Activated CD4-positive, alpha-beta T cell treated with anti-CD3 and anti-CD28 coated beads, Interleukin-2, amount 50 U/mL, for 1 hour (primary cell): ENCODE results near the gene PACRG.

Experiments
- DNase-seq: peaks from one replicate; pipeline ENCODE4 v3.0.0-alpha.2; 2020

The PACRG gene

GRCh38 chr6:163152701-163153100 is 424.9 kb downstream of the PACRG start:
- no peak for DNase-seq

DNA sequence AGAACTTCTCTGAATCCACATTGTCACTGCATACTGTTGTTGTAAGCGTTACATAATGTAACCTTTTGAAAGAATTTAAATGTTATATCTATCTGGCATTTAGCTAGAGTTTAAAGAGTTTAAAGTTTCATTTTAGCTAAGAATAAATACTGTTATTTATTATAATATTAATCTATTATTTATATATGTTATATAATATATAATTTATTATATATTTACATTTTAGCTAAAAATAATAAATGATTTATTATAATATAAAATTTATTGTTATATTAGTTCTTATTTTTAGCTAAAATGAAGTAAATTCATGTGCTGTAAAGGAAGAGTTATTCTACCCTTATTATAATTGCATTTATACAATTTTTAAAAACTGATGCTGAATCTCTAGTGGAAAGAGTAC is 431.3 kb downstream of the PACRG start:
- DNase-seq = no peak

DNA sequence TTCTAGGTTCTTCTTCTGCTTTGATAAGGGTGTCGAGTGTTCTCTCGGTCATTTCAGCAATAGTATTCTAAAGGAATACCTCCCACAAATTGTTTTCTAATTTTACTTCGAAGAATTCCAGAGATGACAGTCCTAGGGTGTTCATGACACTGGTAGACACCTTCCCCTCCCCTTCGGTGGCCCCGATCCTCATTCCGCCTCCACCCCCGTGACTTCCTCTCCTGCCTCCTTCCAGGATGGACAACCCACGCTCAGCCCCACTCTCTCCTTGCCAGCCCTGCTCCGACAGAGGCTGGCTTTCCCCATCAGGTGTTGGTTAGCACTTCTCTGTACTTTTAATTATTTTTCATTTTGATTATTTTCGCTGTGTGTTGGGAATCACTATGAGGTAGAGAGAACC is 431.9 kb downstream of the PACRG start:
- DNase-seq = no peak

GRCh38 chr6:163162007-163162873 is 434.5 kb downstream of the PACRG start:
- DNase-seq = no peak

- no peak for DNase-seq
These were observed 435.1 kb downstream of the PACRG start for GRCh38 chr6:163162874-163163213.

DNA sequence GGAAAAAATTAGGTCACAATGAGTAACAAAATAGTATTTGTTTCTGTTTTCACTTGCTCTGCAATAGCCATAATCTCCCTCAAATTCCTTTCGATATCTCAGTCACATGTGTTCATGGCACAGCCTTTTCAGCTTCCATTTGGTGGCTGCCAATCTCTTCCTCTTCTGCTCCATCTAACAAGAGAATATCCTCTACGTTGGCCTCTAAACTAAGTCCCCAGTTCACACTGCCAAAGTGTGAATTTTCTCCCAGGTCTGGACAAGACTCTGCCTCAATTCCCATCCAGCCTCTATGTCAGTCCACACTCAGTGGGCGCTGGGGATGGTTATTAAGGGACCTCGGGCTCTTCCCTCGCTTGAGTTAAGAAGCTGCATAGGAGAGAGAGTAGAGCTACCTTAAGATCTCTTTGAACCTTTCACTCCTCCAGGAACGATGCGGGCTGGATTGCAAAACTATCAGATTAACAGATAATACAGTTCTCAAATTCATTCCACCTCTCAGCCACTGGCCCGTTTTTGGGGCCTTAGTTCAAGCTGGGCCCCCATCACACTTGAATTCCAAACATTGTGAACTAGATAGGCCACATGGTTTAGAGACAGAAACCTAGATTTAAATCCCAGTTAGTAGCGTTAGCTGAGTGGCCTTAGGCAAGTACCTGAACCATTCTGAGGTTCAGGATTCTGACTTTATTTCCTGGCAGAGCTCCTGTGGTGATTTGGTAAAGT is 436.6 kb downstream of the PACRG start:
- no peak for DNase-seq

GRCh38 chr6:163165155-163165910 is 437.6 kb downstream of the PACRG start:
- DNase-seq = no peak

- no peak for DNase-seq
These were observed 438.1 kb downstream of the PACRG start for GRCh38 chr6:163165922-163166321.

GRCh38 chr6:163166507-163166906 is 438.7 kb downstream of the PACRG start:
- DNase-seq = no peak

GRCh38 chr6:163169521-163169920 is 441.7 kb downstream of the PACRG start:
- no peak for DNase-seq

DNA sequence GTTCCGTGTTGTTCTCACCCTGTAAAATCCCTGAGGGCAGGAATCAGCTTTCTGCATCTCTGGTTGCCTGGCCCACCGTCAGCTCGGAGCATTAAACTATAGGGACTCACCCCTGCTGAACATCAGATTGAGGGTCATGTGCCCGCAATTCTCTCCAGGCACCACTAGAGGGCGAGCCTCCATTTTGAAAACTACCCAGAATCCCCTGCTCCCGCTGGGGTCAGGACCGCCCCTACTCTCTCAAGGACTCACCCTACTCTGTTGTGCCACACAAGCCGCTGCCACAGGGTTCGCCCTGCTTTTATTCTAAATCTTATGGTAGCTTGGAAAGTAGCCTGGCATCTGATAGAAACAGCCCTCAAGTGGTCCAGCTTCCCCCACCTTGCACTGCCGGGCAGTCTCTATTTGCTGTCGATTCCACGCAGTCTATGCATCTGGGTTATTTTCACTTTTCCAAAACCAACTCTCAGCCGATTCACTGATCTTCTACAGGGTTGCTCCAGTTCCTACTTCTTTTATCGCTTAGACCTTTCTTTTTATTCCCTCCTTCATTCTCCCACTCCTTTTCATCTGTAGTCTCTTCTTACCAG is 442.6 kb downstream of the PACRG start:
- peak; percentile 9 for DNase-seq

DNA sequence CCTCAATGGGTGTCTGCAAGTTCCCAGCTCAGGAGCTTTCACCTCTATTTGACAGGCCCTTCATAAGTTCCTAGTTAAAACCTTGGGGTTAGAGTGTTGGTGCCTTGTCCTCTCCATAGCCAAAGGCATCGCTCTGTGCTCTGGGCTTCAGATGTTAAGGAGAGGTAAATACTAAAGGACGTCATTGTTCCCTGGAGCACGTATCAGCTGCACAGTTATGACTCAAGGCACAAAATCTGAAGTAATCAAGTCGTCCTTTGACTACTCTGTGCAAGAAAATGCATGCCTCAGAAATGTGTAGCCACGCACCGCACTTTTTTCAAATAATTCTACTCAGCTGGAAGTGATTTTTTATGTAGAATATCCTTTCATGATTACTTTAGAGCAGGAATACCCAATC is 446.0 kb downstream of the PACRG start:
- no peak for DNase-seq

DNA sequence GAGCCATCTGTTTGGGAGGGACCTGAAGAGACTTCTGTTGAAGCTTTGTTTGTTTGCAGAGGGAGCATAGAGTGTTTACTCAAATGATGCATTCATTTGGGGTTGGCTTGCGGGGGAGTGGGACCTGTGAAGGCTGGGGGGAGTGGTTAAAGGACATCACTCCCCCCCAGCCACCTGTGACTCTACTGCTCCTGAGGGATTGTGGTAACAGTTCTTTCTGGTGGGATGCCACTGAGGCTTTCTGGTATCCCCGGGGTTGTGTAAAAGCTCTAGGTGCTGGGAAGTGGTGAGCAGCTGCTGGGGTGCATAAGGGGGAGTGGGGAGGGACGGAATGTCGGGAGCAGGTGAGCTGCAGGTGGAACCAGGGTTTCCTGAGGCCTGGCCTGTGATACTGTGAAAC is 447.5 kb downstream of the PACRG start:
- DNase-seq = no peak

GRCh38 chr6:163176097-163176496 is 448.3 kb downstream of the PACRG start:
- DNase-seq = no peak

- DNase-seq = no peak
These were observed 449.2 kb downstream of the PACRG start for GRCh38 chr6:163177007-163177406.

GRCh38 chr6:163177892-163178420 is 450.2 kb downstream of the PACRG start:
- no peak for DNase-seq

DNA sequence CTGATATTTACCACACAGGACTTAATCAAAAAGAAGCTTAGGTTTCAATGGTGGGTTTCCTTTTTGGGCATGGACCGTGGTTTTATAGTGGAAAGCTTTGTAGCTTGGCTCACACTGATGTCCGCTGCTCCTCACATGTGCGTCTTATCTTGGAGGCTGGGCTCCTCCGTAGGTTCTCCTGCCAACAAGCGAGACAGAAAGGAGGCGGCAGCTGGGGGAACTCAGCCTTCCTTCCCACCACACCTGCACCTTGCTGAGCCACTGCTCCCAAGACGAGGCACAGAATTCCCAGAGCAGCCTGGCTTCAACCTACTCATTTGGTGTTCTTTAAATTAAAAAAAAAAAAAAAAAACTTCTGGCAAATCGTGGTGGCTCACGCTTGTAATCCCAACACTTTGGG is 451.3 kb downstream of the PACRG start:
- DNase-seq = no peak

DNA sequence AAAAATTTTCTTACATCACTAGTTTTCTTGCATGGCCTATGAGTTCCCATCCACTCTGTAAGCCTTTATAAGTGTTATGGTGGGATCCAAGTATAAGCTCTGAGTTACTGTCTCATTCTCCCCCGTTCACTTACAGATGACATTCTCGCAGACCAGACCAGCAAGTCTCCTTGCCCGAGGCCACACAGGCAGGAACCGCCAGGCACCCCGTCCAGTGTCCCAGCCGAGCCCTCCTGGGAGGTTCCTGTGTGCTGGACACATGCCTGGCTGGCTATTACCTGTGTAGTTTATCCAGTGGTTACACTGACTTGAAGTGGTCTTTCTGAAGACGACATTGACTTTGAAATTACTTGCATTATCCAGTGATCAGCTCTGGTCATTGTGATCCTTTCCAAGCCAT is 451.9 kb downstream of the PACRG start:
- DNase-seq = no peak

GRCh38 chr6:163180874-163181541 is 453.2 kb downstream of the PACRG start:
- no peak for DNase-seq

DNA sequence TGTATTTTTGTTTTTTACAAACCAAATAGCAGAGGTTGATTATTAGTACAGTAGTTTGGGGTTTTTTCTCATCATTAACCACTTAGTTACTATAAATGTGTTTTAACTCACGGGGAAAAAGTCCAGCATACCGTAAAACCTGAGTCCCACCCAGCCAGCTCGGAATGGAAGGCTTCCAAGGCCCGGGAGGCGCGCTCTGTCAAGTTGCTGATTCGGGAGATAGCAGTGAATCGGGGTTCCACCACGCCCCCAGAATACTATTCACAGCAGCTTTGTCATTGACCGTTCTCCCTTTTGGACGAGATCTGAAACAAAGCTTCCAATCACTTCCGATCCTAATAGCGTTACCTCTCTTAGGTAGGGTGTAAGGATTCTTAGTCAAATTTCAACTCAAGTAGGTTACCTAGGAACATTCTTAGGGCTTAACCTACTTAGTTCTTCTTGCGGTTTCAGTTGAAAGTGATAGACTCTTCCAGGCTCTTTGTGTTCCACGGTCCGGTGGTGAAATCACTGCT is 453.9 kb downstream of the PACRG start:
- no peak for DNase-seq

DNA sequence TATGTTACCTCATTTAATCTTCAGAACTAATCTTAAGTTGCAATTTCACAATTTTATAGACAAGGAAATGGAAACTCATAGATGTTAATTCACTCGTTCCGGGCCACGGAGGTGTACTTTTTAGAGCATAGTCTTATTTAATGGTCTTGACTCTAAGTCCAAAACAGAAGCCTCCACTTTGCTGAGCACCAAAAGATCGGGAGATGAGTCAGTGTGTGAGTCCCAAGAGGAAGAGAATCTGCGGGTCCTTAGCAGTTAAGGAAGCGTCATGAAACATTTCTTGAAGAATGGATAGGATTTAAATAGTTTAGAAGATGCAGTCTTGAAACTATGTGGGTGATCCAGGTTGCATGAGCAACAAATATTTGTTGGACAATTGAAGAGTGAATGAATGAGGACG is 454.9 kb downstream of the PACRG start:
- DNase-seq = no peak

- no peak for DNase-seq
These were observed 456.0 kb downstream of the PACRG start for GRCh38 chr6:163183806-163184205.
